ENCODE data around the gene USP16. TPM values are rescaled to one million over a fixed set of nuclear protein-coding genes. Genes with fewer than 3 reads are reported as not detected.
A peak's percentile ranks its signal among the peaks of the same experiment; 100 is the strongest.

The USP16 gene
- total and polyA plus RNA-seq, 2 experiments from 2014 or later: 30.2 to 46.8 TPM

- peaks cover 12% of the 10 kb centered on the region for H3F3A ChIP-seq (ENCODE audit: insufficient read depth)
- no peak overlapping the region for H2AFZ ChIP-seq
- TF ChIP-seq EZH2phosphoT487 (IDR thresholded peaks at IDR 0.05; ENCODE audit: insufficient read depth, low read depth) (no peak), EZH2 (IDR thresholded peaks at IDR 0.05; ENCODE audit: insufficient read depth, poor library complexity, severe bottlenecking) (no peak)
- no peaks in the 10 kb centered on the region for H3K36me3 ChIP-seq (ENCODE audit: low read depth)
- H3K79me2 ChIP-seq (ENCODE audit: insufficient read depth): no peaks in the 10 kb centered on the region
- DNase-seq: no peak
- no peaks in the 10 kb centered on the region for H3K9me2 ChIP-seq (ENCODE audit: insufficient read depth)
- H3K9me3 ChIP-seq (ENCODE audit: low read depth): no peaks in the 10 kb centered on the region
- 92 to 96% methylated on average over 8 of the region's 8 CpGs for WGBS, 2 experiments (ENCODE audit: low coverage in 1 of 2, low lambda C conversion rate in 2 of 2, missing lambda C conversion rate in 2 of 2)
- H3K27ac ChIP-seq: no peak overlapping the region
- no peak overlapping the region for H3K4me2 ChIP-seq (ENCODE audit: unreplicated experiment)
- no peaks in the 10 kb centered on the region for H4K20me1 ChIP-seq (ENCODE audit: insufficient read depth)
- no peaks in the 10 kb centered on the region for H3K27me3 ChIP-seq (replicated peaks; ENCODE audit: insufficient read depth)
- H3K4me1 ChIP-seq (ENCODE audit: insufficient read depth): peaks cover 23% of the 10 kb centered on the region
- in situ Hi-C loops (cut with MboI): no loop called here
- H3K4me3 ChIP-seq: no peak overlapping the region
- no peak overlapping the region for H3K9ac ChIP-seq
These were observed 71.9 kb downstream of the USP16 start for GRCh38 chr21:29096218-29097015.

GRCh38 chr21:29098156-29098555 lies 73.7 kb downstream of the USP16 start:
- in situ Hi-C loops (cut with MboI): no loop called here
- no peaks in the 10 kb centered on the region for H3K9me3 ChIP-seq (ENCODE audit: low read depth)
- H2AFZ ChIP-seq: 0 out of 2 replicates have a peak overlapping the region, but pooled peaks have one; percentile 46
- peak; percentile 27 for DNase-seq
- no peaks in the 10 kb centered on the region for H3K79me2 ChIP-seq (ENCODE audit: insufficient read depth)
- WGBS, 2 experiments (ENCODE audit: low coverage in 1 of 2, low lambda C conversion rate in 2 of 2, missing lambda C conversion rate in 2 of 2): 64 to 73% methylated on average over 2 of the region's 2 CpGs
- H3K27me3 ChIP-seq (replicated peaks; ENCODE audit: insufficient read depth): no peaks in the 10 kb centered on the region
- H3K4me1 ChIP-seq (ENCODE audit: insufficient read depth): peaks cover 7% of the 10 kb centered on the region
- H3K9me2 ChIP-seq (ENCODE audit: insufficient read depth): no peaks in the 10 kb centered on the region
- no peaks in the 10 kb centered on the region for H3K36me3 ChIP-seq (ENCODE audit: low read depth)
- H3K4me3 ChIP-seq: no peak overlapping the region
- H4K20me1 ChIP-seq (ENCODE audit: insufficient read depth): no peaks in the 10 kb centered on the region
- no peak overlapping the region for H3K4me2 ChIP-seq (ENCODE audit: unreplicated experiment)
- no peak overlapping the region for H3K27ac ChIP-seq
- TF ChIP-seq EZH2phosphoT487 (IDR thresholded peaks at IDR 0.05; ENCODE audit: insufficient read depth, low read depth): no peak
- no peaks in the 10 kb centered on the region for H3F3A ChIP-seq (ENCODE audit: insufficient read depth)
- H3K9ac ChIP-seq: no peak overlapping the region

- WGBS, 2 experiments (ENCODE audit: low coverage in 1 of 2, low lambda C conversion rate in 2 of 2, missing lambda C conversion rate in 2 of 2): 92 to 100% methylated on average over 2 of the region's 2 CpGs
- in situ Hi-C loops (cut with MboI): no loop called here
These were observed 78.4 kb downstream of the USP16 start for GRCh38 chr21:29102791-29103257.

More at GRCh38 chr21:29102791-29103257, 78.4 kb downstream of the USP16 start:
- Histone ChIP-seq H3K36me3 (ENCODE audit: low read depth) (no peaks in the 10 kb centered on the region), H2AFZ (no peak overlapping the region), H3K27me3 (replicated peaks; ENCODE audit: insufficient read depth) (no peaks in the 10 kb centered on the region), H4K20me1 (ENCODE audit: insufficient read depth) (no peaks in the 10 kb centered on the region), H3K9me2 (ENCODE audit: insufficient read depth) (no peaks in the 10 kb centered on the region), H3K27ac (no peak overlapping the region), H3K4me1 (ENCODE audit: insufficient read depth) (peaks cover 17% of the 10 kb centered on the region), H3K79me2 (ENCODE audit: insufficient read depth) (no peaks in the 10 kb centered on the region), H3K9ac (no peak overlapping the region), H3K4me2 (ENCODE audit: unreplicated experiment) (no peak overlapping the region), H3K9me3 (ENCODE audit: low read depth) (no peaks in the 10 kb centered on the region), H3F3A (ENCODE audit: insufficient read depth) (no peaks in the 10 kb centered on the region; the same call in 1 of the 2 replicates), H3K4me3 (no peak overlapping the region)
- no peak for TF ChIP-seq EZH2phosphoT487 (IDR thresholded peaks at IDR 0.05; ENCODE audit: insufficient read depth, low read depth)
- no peak for TF ChIP-seq EZH2 (IDR thresholded peaks at IDR 0.05; ENCODE audit: insufficient read depth, poor library complexity, severe bottlenecking)
- DNase-seq: no peak

Other genes starting within 250 kb of the USP16 start
- gene LTN1, start 31.8 kb upstream of the USP16 start, total RNA-seq (2014; rRNA removed; shearing (Covaris generic)): 20.4 and 26.0 TPM in 2 replicates
- gene LTN1, start 31.8 kb upstream of the USP16 start, polyA plus RNA-seq (2016; fragmentation: Nextera tagmentation; extraction: Ambion mirVana): 14.7 and 16.8 TPM in 2 replicates
- gene RWDD2B, start 5.3 kb upstream of the USP16 start, total RNA-seq (2014; rRNA removed; shearing (Covaris generic)): 15.9 and 16.0 TPM in 2 replicates
- gene RWDD2B, start 5.3 kb upstream of the USP16 start, polyA plus RNA-seq (2016; fragmentation: Nextera tagmentation; extraction: Ambion mirVana): 30.8 and 32.5 TPM in 2 replicates
- gene CCT8, start 49.0 kb downstream of the USP16 start, total RNA-seq (2014; rRNA removed; shearing (Covaris generic)): 148 and 151 TPM in 2 replicates
- gene CCT8, start 49.0 kb downstream of the USP16 start, polyA plus RNA-seq (2016; fragmentation: Nextera tagmentation; extraction: Ambion mirVana): 153 and 154 TPM in 2 replicates
- 14.8 and 18.5 TPM in 2 replicates for gene MAP3K7CL, start 106.0 kb downstream of the USP16 start, total RNA-seq (2014; rRNA removed; shearing (Covaris generic))
- 30.0 and 34.3 TPM in 2 replicates for gene MAP3K7CL, start 106.0 kb downstream of the USP16 start, polyA plus RNA-seq (2016; fragmentation: Nextera tagmentation; extraction: Ambion mirVana)

Measured in GM23248 (cell line).